Peyer's patch (tissue), 4 donors: Measurements from ENCODE around the gene TTC12.

Experiments
- CTCF ChIP-seq, 6 experiments: fragments of 450-650 bp in 4 of 6; fragments of 200-600 bp in 2 of 6; sonication (generic) in 1 of 6; IDR thresholded peaks; one replicate each; pipeline ENCODE4 v1.5.1; 2017 to 2019; ENCODE audit warnings: antibody characterized with exemption in 6 of 6, mild to moderate bottlenecking in 3 of 6, moderate library complexity in 1 of 6
- POLR2A ChIP-seq, 2 donors: fragments of 450-650 bp; IDR thresholded peaks; one replicate each; pipeline ENCODE4 v1.5.1; 2017; ENCODE audit warnings: antibody characterized with exemption in 2 of 2, mild to moderate bottlenecking in 2 of 2, moderate library complexity in 2 of 2

- TF ChIP-seq CTCF (IDR thresholded peaks at IDR 0.05) (no peak), POLR2A (IDR thresholded peaks at IDR 0.05) (no peak)
Observed at GRCh38 chr11:113277907-113278306, 36.5 kb upstream of the TTC12 start.
